Limb (tissue), 2 donors: ENCODE data around the gene AIG1.
"Not testable (repeated sequence)": the region's sequence is repeated elsewhere in the genome, so short reads cannot be mapped to it uniquely, and the experiment has no call there.

Source experiments
- DNase-seq, 2 donors: peaks; one replicate each; pipeline ENCODE4 v3.0.0-alpha.2; 2016; ENCODE audit errors: extremely low spot score in 2 of 2

The AIG1 gene

DNA sequence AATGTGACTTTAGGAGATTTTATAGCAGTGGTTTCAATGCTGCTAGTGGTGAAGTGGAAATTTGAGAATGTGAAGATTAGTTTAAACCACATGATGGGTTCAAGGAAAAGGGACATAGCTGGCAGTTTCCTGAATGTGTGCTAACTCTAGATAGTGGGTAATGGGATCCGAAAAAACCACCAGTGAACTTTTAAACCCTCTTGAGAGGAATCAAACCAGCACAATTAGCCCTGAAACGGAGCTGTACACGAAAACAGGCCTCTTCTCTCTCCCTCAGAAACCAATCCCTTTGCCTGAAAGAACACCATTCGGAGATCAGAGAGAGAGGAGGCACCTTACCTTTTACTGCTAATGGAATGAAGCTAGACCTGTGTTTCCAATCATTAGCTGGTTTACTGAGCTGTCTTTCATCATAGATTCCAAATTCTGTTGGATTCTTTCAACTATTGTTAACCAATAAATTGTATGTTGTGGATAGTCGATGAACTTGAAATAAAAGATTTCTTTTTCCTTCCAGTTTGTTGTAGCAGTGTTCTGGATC, 103.9 kb downstream of the AIG1 start:
- no peak for DNase-seq

DNA sequence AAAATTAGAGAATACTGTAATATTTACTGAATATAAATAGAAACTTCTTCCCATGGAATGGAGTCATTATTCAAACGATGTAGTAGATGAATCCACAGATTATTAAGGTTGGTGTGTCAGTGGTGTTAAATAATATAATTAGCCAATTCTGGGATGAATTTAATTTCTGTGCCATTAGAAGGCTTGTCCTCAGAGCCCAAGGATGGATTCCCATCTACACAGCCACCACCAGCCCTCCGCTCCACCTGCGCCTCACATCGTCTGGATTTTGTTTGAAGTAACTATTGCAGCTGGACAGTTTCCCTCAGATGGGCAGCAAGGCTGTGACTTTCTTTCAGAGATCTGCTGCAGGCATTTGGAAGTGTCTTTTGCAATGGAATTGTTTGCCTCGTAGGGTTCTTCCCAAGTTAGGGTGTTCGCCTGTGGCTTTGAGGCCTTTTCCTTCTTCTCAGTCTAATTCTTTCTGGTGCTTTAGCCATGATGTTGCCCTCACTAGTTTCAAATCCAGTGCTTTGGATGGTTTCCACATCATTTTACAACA, 104.7 kb downstream of the AIG1 start:
- no peak for DNase-seq

- no peak for DNase-seq
These were observed 105.6 kb downstream of the AIG1 start for GRCh38 chr6:143166247-143166695.

DNA sequence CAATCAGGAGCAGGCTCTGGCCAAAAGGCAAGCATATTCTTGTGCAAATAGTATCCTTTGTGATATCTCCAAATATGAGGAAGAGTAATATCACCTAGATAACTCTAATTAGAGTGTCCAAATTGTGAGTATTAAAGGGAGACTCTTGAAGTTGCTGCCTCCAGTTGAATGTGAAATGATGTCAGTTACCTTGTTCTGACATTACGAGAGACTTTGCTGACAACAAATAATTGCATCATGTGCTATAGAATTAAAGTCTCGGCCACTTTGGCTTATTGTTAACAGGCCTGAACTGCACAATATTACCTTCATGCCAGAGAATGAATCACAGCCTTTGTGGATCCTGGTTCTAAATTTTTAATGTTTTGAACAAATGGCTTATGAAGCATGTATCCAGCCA, 106.5 kb downstream of the AIG1 start:
- no peak for DNase-seq

- DNase-seq = not testable (repeated sequence)
These were observed 107.7 kb downstream of the AIG1 start for GRCh38 chr6:143168396-143168816.

GRCh38 chr6:143169440-143169839, 108.8 kb downstream of the AIG1 start:
- no peak for DNase-seq

DNA sequence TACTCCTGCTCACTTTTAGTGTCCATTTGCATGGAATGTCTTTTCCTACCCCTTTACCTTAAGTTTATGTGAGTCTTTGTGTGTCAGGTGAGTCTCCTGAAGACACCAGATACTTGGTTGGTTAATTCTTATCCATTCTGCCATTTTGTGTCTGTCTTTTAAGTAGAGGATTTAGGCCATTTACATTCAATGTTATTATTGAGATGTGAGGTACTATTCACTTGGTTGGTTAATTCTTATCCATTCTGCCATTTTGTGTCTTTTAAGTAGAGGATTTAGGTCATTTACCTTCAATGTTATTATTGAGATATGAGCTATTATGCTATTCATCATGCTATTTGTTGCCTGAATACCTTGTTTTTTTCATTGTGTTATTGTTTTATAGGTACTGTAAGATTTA, 113.8 kb downstream of the AIG1 start:
- DNase-seq = no peak

- DNase-seq = no peak
These were observed 114.3 kb downstream of the AIG1 start for GRCh38 chr6:143174951-143175350.

DNA sequence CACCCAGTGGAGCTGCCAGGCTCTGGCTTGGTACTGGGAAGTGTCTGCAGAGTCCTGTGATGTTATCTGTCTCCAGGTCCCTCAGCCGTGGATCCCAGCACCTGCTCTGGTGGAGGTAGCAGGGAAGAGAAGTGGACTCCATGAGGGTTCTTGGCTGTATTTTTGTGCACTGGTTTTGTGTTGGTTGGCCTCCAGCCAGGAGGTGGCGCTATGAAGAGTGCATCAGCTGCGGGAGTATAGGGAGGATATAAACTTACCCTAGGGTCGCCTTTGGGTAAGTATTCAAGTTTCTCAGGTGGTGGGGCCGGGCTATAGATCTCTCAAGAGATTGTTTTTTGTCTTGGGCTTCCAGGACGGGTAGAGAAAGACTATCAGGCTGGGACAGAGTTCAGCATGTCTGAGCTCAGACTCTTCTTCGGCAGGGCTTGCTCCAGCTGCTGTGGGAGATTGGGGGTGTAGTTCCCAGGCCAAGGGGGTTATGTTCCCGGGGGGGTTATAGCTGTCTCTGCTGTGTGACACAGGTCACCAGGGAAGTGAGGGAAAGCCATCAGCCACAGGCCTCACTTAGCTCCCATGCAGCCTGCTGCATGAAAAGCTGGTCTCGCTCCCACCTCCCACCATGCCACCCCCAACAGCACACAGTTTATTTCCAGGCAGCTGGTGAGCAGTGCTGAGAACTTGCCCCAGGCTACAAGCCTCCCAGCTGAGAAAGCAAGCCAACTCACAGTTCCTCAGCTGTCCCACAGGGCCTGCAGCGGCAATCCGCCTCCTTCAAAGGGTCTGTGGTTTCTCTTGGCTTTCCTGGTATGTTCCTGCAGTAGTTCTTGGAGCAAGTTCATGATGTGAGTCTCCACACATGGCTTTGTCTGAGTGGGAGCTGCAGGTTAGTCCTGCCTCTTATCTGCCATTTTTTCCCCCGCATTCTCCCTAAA, 115.7 kb downstream of the AIG1 start:
- DNase-seq = no peak

GRCh38 chr6:143177706-143178105, 117.0 kb downstream of the AIG1 start:
- DNase-seq = no peak

GRCh38 chr6:143179096-143179495, 118.4 kb downstream of the AIG1 start:
- DNase-seq = no peak

DNA sequence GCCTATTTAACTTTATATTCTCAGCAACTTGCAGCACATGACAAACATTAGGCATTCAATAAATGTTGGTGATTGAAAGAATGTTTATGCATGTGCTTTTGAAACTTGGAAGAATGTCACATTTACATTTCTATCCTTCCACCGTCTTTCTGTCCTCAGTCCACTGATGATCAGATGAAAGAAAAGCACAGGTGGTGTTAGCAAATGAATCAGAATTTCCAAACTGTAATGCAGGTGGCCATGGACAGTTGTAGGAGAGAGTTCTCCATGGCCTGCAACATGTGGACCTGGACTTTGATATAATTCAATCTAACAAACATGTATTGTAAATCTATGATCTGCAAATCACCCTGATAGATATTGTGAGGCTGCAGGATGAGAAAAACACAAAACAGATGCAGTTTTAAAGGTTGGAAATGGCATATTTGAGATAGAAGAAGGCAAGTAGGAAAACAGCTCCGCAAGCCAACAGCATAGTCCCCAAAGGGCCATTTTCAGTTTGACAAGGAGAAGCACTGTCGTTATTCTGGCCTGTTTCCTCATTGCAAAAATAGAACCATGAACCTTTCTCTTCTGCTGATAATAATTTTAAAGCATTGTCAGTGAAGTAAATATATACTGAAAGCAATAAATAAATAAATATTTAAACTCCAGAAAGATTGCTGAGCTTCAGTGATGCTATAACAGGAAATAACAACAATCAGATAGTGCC, 119.4 kb downstream of the AIG1 start:
- no peak for DNase-seq

DNA sequence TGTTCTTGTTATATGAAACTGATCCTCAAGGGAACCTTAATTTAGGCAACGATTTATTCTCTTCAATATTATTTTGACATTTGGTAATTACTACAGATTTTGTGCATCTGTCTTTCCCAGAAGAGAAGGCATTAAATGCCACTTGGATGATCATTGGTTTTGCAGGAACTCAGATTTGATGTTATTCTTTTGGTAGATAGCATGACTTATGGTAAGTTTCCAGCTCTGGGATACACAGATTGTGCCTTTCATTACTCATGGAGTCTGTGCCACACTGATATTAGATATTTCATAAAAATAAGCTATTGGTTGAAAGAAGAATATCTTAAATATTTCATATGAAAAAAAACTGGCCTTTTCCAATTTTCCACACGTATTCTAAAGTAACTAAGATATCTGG, 120.1 kb downstream of the AIG1 start:
- no peak for DNase-seq

GRCh38 chr6:143183666-143184065, 123.0 kb downstream of the AIG1 start:
- DNase-seq = no peak

DNA sequence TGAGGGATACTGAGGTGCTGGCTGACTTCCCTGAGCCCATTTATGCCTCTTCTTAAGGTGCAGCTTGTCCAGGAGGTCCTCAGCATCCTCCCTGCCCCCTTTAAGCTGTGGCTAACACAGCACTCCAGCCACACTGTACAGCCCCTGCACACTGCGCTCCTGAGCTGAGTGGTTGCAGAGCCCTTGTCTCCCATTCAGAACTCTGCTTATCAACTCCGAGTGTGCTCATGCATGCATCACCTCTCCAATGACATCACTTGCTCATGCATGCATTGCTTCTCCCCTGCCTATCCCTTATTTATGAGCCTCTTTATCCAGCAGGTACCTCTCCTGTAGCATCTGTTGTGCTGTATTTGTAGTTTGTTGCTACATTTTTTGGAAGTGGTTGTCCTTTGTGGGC, 124.6 kb downstream of the AIG1 start:
- no peak for DNase-seq

- DNase-seq = peak in 1 of 2 donors; percentile 79
These were observed 126.7 kb downstream of the AIG1 start for GRCh38 chr6:143187238-143187923.

GRCh38 chr6:143188292-143188691, 127.6 kb downstream of the AIG1 start:
- no peak for DNase-seq

GRCh38 chr6:143191361-143191760, 130.7 kb downstream of the AIG1 start:
- DNase-seq = no peak

DNA sequence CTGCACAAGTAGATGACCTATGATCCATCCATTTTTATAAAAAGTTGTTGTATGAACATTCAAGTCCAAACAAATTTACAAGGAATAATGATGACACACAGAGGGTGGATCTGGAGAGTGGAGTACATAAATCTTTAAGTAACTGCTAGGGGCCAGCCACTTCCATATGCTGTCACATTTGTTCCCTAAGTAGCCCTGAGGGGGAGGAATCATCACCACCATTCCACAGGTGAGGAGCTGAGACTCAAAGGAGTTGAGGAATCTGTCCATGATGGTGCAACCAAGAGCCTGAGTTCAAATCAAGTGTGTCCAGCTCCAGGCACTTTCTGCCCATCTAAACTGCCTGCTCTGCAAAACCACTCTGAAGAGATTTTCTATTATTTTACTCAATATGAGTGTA, 132.1 kb downstream of the AIG1 start:
- no peak for DNase-seq

GRCh38 chr6:143193571-143194094, 132.9 kb downstream of the AIG1 start:
- no peak for DNase-seq

GRCh38 chr6:143194095-143194589, 133.5 kb downstream of the AIG1 start:
- DNase-seq = no peak
